Measurements from ENCODE around the gene KRT34.
"Not testable (repeated sequence)": the region's sequence is repeated elsewhere in the genome, so short reads cannot be mapped to it uniquely, and the experiment has no call there.

Gene KRT34

GRCh38 chr17:41366070-41366469 lies 16.0 kb downstream of the KRT34 start:
- DNase-seq (ENCODE audit: low read depth in 2 of 2): no peak

GRCh38 chr17:41363881-41364280 lies 18.2 kb downstream of the KRT34 start:
- DNase-seq (ENCODE audit: low read depth in 2 of 2): no peak

- DNase-seq (ENCODE audit: low read depth in 2 of 2): no peak
Measured at GRCh38 chr17:41360296-41360995, 21.7 kb downstream of the KRT34 start.

GRCh38 chr17:41354536-41354935 lies 27.6 kb downstream of the KRT34 start:
- no peak for DNase-seq (ENCODE audit: low read depth in 2 of 2)

- no peak for DNase-seq (ENCODE audit: low read depth in 2 of 2)
Measured at GRCh38 chr17:41352597-41353366, 29.3 kb downstream of the KRT34 start.

- DNase-seq (ENCODE audit: low read depth in 2 of 2): no peak
Measured at GRCh38 chr17:41351177-41351576, 30.9 kb downstream of the KRT34 start.

GRCh38 chr17:41350381-41350878 lies 31.7 kb downstream of the KRT34 start, which contains the start of gene KRT33A:
Gene KRT33A, minus strand, starts transcription at chr17:41350828. Its CDS starts 61 bp downstream, at chr17:41350767.
- not testable (repeated sequence) for DNase-seq (ENCODE audit: low read depth in 2 of 2)

GRCh38 chr17:41347869-41348760 lies 34.0 kb downstream of the KRT34 start:
- DNase-seq (ENCODE audit: low read depth in 2 of 2): no peak

- DNase-seq (ENCODE audit: low read depth in 2 of 2): not testable (repeated sequence)
Measured at GRCh38 chr17:41346421-41346820, 35.7 kb downstream of the KRT34 start.

- DNase-seq (ENCODE audit: low read depth in 2 of 2): no peak
Measured at GRCh38 chr17:41345992-41346391, 36.1 kb downstream of the KRT34 start.

- DNase-seq (ENCODE audit: low read depth in 2 of 2): no peak
Measured at GRCh38 chr17:41343029-41343428, 39.1 kb downstream of the KRT34 start.

- no peak for DNase-seq (ENCODE audit: low read depth in 2 of 2)
Measured at GRCh38 chr17:41340934-41341861, 40.9 kb downstream of the KRT34 start.

- no peak for DNase-seq (ENCODE audit: low read depth in 2 of 2)
Measured at GRCh38 chr17:41340494-41340893, 41.6 kb downstream of the KRT34 start.

- DNase-seq (ENCODE audit: low read depth in 2 of 2): no peak
Measured at GRCh38 chr17:41339571-41340172, 42.4 kb downstream of the KRT34 start.

GRCh38 chr17:41338961-41339485 lies 43.1 kb downstream of the KRT34 start:
- peak in 1 of 2 donors; percentile 20 for DNase-seq (ENCODE audit: low read depth in 2 of 2)

- DNase-seq (ENCODE audit: low read depth in 2 of 2): no peak
Measured at GRCh38 chr17:41335747-41336146, 46.4 kb downstream of the KRT34 start.

GRCh38 chr17:41334385-41335305 lies 47.5 kb downstream of the KRT34 start:
- no peak for DNase-seq (ENCODE audit: low read depth in 2 of 2)

GRCh38 chr17:41333836-41334235 lies 48.3 kb downstream of the KRT34 start:
- DNase-seq (ENCODE audit: low read depth in 2 of 2): no peak

- DNase-seq (ENCODE audit: low read depth in 2 of 2): no peak
Measured at GRCh38 chr17:41333098-41333497, 49.0 kb downstream of the KRT34 start.
